PC-3 (cell line): ENCODE measurements around the gene ENO4. TPM values are rescaled to one million over a fixed set of nuclear protein-coding genes. Genes with fewer than 3 reads are reported as not detected.

Experiments
- ATAC-seq: fragments of 200-7000 bp; cut with Tn5 transposase; 2 replicates; pipeline ENCODE4 v1.9.1; 2020; ENCODE audit warnings: mild to moderate bottlenecking, moderate library complexity
- BruUV-seq: library from RNA; stranded (reverse); fragments of 400-500 nt; replicated peaks from 2 replicates; lab custom pipeline; 2021; lab: Mats Ljungman, UMichigan
- CTCF ChIA-PET: fragments of 300-600 bp; sonication (Branson Sonifier 250); formaldehyde crosslinking; loops from one replicate; lab custom pipeline; 2022; ENCODE audit warnings: antibody characterized with exemption; lab: Charles Lee
- POLR2A ChIA-PET: fragments of 300-600 bp; sonication (Branson Sonifier 250); formaldehyde crosslinking; loops from one replicate; lab custom pipeline; 2022; ENCODE audit warnings: antibody characterized with exemption; ENCODE audit not compliant: unreplicated experiment; lab: Charles Lee
- DNase-seq: peaks from one replicate; pipeline ENCODE4 v3.0.0-alpha.2; 2015
- H2AFZ ChIP-seq: fragments of 300-600 bp; sonication (generic); 2 replicates; pipeline ENCODE4 v1.6.0; 2016; ENCODE audit warnings: antibody characterized with exemption, low read length
- H3F3A ChIP-seq: fragments of 300-600 bp; sonication (generic); one replicate; pipeline ENCODE4 v1.6.0; 2017; ENCODE audit warnings: antibody characterized with exemption, low read length, control low read depth, mild to moderate bottlenecking; ENCODE audit not compliant: unreplicated experiment
- H3K27ac ChIP-seq: fragments of 300-600 bp; sonication (generic); 2 replicates; pipeline ENCODE4 v1.5.1; 2016; ENCODE audit warnings: mild to moderate bottlenecking, low read length
- H3K27me3 ChIP-seq: fragments of 300-600 bp; sonication (generic); 2 replicates; pipeline ENCODE4 v1.6.1; 2016; ENCODE audit warnings: low read length, mixed read lengths
- H3K36me3 ChIP-seq: fragments of 300-600 bp; sonication (generic); 2 replicates; pipeline ENCODE4 v1.6.1; 2016; ENCODE audit warnings: low read depth, mixed run types, low read length, mixed read lengths
- H3K4me1 ChIP-seq: fragments of 300-600 bp; sonication (generic); 2 replicates; pipeline ENCODE4 v1.5.1; 2016; ENCODE audit warnings: low read length; ENCODE audit not compliant: insufficient read depth
- H3K4me2 ChIP-seq: fragments of 300-600 bp; sonication (generic); 2 replicates; pipeline ENCODE4 v1.6.0; 2016; ENCODE audit warnings: low read length
- H3K4me3 ChIP-seq: fragments of 300-600 bp; sonication (generic); 2 replicates; pipeline ENCODE4 v1.5.1; 2016; ENCODE audit warnings: mild to moderate bottlenecking, low read length, mixed read lengths
- H3K79me2 ChIP-seq: fragments of 300-600 bp; sonication (generic); 2 replicates; pipeline ENCODE4 v1.6.1; 2017; ENCODE audit warnings: low read length, mixed read lengths
- H3K9ac ChIP-seq: fragments of 300-600 bp; sonication (generic); 2 replicates; pipeline ENCODE4 v1.6.0; 2016; ENCODE audit warnings: mild to moderate bottlenecking, low read length
- H3K9me2 ChIP-seq: fragments of 300-600 bp; sonication (generic); replicated peaks from 2 replicates; pipeline ENCODE4 v1.6.1; 2016; ENCODE audit warnings: mixed run types, low read length, mixed read lengths
- H3K9me3 ChIP-seq: fragments of 300-600 bp; sonication (generic); 2 replicates; pipeline ENCODE4 v1.6.1; 2016; ENCODE audit warnings: low read length, mixed read lengths
- H4K20me1 ChIP-seq: fragments of 300-600 bp; sonication (generic); 2 replicates; pipeline ENCODE4 v1.6.1; 2016; ENCODE audit warnings: low read length, mixed read lengths
- CTCF ChIP-seq: fragments of 300-600 bp; sonication (generic); conservative IDR thresholded peaks from 2 replicates; pipeline ENCODE4 v1.5.1; 2017; ENCODE audit warnings: antibody characterized with exemption, low read depth, mild to moderate bottlenecking, low read length
- EZH2 ChIP-seq: fragments of 300-600 bp; sonication (generic); IDR thresholded peaks from one replicate; pipeline ENCODE4 v1.6.1; 2017; ENCODE audit warnings: antibody characterized with exemption, mild to moderate bottlenecking, low read length; ENCODE audit not compliant: unreplicated experiment
- EZH2phosphoT487 ChIP-seq: fragments of 300-600 bp; sonication (generic); IDR thresholded peaks from 2 replicates; pipeline ENCODE4 v1.6.1; 2018; ENCODE audit warnings: mild to moderate bottlenecking, antibody characterized with exemption, low read length, borderline replicate concordance
- intact Hi-C: fragments of 100-400 bp; cut with micrococcal nuclease; formaldehyde crosslinking; loops from 2 replicates; pipeline ENCODE4 v1.9.0; 2023
- total RNA-seq: library from RNA; depleted of rRNA; stranded (reverse); fragments of >200 nt; gene quantifications from 2 replicates; pipeline ENCODE4 v1.2.3, GENCODE V29; 2014

Gene ENO4
- total RNA-seq, 1 experiment from 2014 or later = not detected

GRCh38 chr10:116878123-116878522, 28.8 kb downstream of the ENO4 start:
- Histone ChIP-seq H3K36me3 (no peaks in the 10 kb centered on the region), H3K4me3 (no peak overlapping the region), H3F3A (no peaks in the 10 kb centered on the region), H3K4me1 (no peaks in the 10 kb centered on the region), H3K27me3 (no peaks in the 10 kb centered on the region), H4K20me1 (no peaks in the 10 kb centered on the region), H3K9ac (no peak overlapping the region), H3K9me2 (no peaks in the 10 kb centered on the region), H3K27ac (no peak overlapping the region), H3K79me2 (no peaks in the 10 kb centered on the region), H2AFZ (no peak overlapping the region), H3K4me2 (no peak overlapping the region), H3K9me3 (no peaks in the 10 kb centered on the region)
- ChIA-PET POLR2A (no interaction called here), CTCF (no interaction called here)
- no peak for DNase-seq
- TF ChIP-seq EZH2phosphoT487 (no peak), CTCF (no peak), EZH2 (no peak)
- intact Hi-C loops = no loop called here
- ATAC-seq = no peak; the same call in 1 of the 2 replicates
- BruUV-seq = no TSS peak

- ChIA-PET CTCF (no interaction called here), POLR2A (no interaction called here)
- Histone ChIP-seq H3K27ac (no peak overlapping the region), H3K4me1 (no peaks in the 10 kb centered on the region), H3K36me3 (no peaks in the 10 kb centered on the region), H3K9me3 (no peaks in the 10 kb centered on the region), H3K4me2 (no peak overlapping the region), H3K9me2 (no peaks in the 10 kb centered on the region), H3K4me3 (no peak overlapping the region), H3K79me2 (no peaks in the 10 kb centered on the region), H2AFZ (no peak overlapping the region), H4K20me1 (no peaks in the 10 kb centered on the region), H3K9ac (no peak overlapping the region), H3F3A (no peaks in the 10 kb centered on the region), H3K27me3 (no peaks in the 10 kb centered on the region)
- no peak for ATAC-seq
- DNase-seq = no peak
- BruUV-seq = TSS peak; percentile 14
- TF ChIP-seq EZH2 (no peak), EZH2phosphoT487 (no peak), CTCF (no peak)
- intact Hi-C loops = no loop called here
Observed at GRCh38 chr10:116879817-116880216, 30.5 kb downstream of the ENO4 start.

- Histone ChIP-seq H3K79me2 (no peaks in the 10 kb centered on the region), H3K4me1 (no peaks in the 10 kb centered on the region), H3K4me3 (no peak overlapping the region), H3K36me3 (no peaks in the 10 kb centered on the region; the same call in 1 of the 2 replicates), H3F3A (no peaks in the 10 kb centered on the region), H4K20me1 (no peaks in the 10 kb centered on the region), H3K4me2 (no peak overlapping the region), H3K9me3 (no peaks in the 10 kb centered on the region), H3K9me2 (no peaks in the 10 kb centered on the region), H3K9ac (no peak overlapping the region), H3K27ac (no peak overlapping the region), H2AFZ (no peak overlapping the region), H3K27me3 (no peaks in the 10 kb centered on the region)
- intact Hi-C loops = no loop called here
- POLR2A ChIA-PET = no interaction called here
- ATAC-seq (no peak), DNase-seq (no peak)
- CTCF ChIA-PET = no interaction called here
- no TSS peak for BruUV-seq
- TF ChIP-seq CTCF (no peak), EZH2phosphoT487 (no peak), EZH2 (no peak)
Observed at GRCh38 chr10:116880716-116881482, 31.6 kb downstream of the ENO4 start.
